HCT116 (cell line): Measurements from ENCODE around the gene HSH2D. TPM values are rescaled to one million over a fixed set of nuclear protein-coding genes. Genes with fewer than 3 reads are reported as not detected.

ENCODE experiments used
- ATAC-seq: fragments of 200-7000 bp; cut with Tn5 transposase; 2 replicates; pipeline ENCODE4 v1.9.1; 2020; ENCODE audit warnings: mild to moderate bottlenecking, moderate library complexity
- BruUV-seq: library from RNA; stranded (reverse); fragments of 400-500 nt; replicated peaks from 2 replicates; lab custom pipeline; 2021; lab: Mats Ljungman, UMichigan
- CTCF ChIA-PET: fragments of 300-600 bp; sonication (Branson Sonifier 250); formaldehyde crosslinking; loops from one replicate; lab custom pipeline; 2021; ENCODE audit warnings: antibody characterized with exemption; lab: Charles Lee
- POLR2A ChIA-PET: fragments of 300-600, 350-600 bp; sonication (Branson Sonifier 250); formaldehyde crosslinking; loops from one replicate; lab custom pipeline; 2021; ENCODE audit warnings: antibody characterized with exemption; lab: Charles Lee
- RAD21 ChIA-PET, 2 experiments: fragments of 300-600 bp; sonication (Branson Sonifier 250); formaldehyde crosslinking; loops; one replicate each; lab custom pipeline; 2023; ENCODE audit warnings: low total read pairs in 2 of 2; ENCODE audit not compliant: uncharacterized antibody in 2 of 2, unreplicated experiment in 2 of 2, low non-redundant PET in 1 of 2; lab: Charles Lee
- DNase-seq: peaks from one replicate; pipeline ENCODE4 v3.0.0-alpha.2; 2010; ENCODE audit warnings: low read depth, low spot score
- H2AFZ ChIP-seq: fragments of 200-600 bp; shearing (Covaris generic), sonication (generic); 2 replicates; pipeline ENCODE4 v1.6.1; 2017; ENCODE audit warnings: low read depth, mixed run types, mixed read lengths, antibody characterized with exemption, low read length; ENCODE audit not compliant: poor library complexity, severe bottlenecking
- H3K27ac ChIP-seq: 2 replicates; pipeline ENCODE4 v1.5.1; 2012; ENCODE audit warnings: low read depth, low read length
- H3K27me3 ChIP-seq: fragments of 200-600 bp; sonication (generic); 2 replicates; pipeline ENCODE4 v1.6.1; 2016; ENCODE audit warnings: mixed run types, low read length, mixed read lengths; ENCODE audit not compliant: insufficient read depth
- H3K36me3 ChIP-seq, 2 experiments: fragments of 200-500 bp in 1 of 2; fragments of 200-600 bp in 1 of 2; sonication (Bioruptor generic) in 1 of 2; sonication (generic) in 1 of 2; 2 replicates each; pipeline versions ENCODE4 v1.5.1 to v1.6.1; 2014 to 2016; ENCODE audit warnings: low read length in 2 of 2, inconsistent platforms in 1 of 2, mixed read lengths in 1 of 2, mixed run types in 1 of 2; ENCODE audit not compliant: insufficient read depth in 2 of 2, control insufficient read depth in 1 of 2
- H3K4me1 ChIP-seq, 2 experiments: fragments of 200-600 bp in 1 of 2; sonication (generic) in 1 of 2; 2 replicates each; pipeline versions ENCODE4 v1.5.1 to v1.6.1; 2012 to 2017; ENCODE audit warnings: low read length in 2 of 2, inconsistent platforms in 1 of 2, mild to moderate bottlenecking in 1 of 2, mixed read lengths in 1 of 2, mixed run types in 1 of 2, moderate library complexity in 1 of 2; ENCODE audit not compliant: insufficient read depth in 2 of 2, control insufficient read depth in 1 of 2
- H3K4me2 ChIP-seq: fragments of 200-600 bp; sonication (generic); 2 replicates; pipeline ENCODE4 v1.6.1; 2017; ENCODE audit warnings: mixed run types, low read length, mixed read lengths
- H3K4me3 ChIP-seq, 2 experiments: fragments of 200-600 bp in 1 of 2; sonication (generic) in 1 of 2; replicated peaks in 1 of 2; 2 replicates each; pipeline ENCODE4 v1.5.1; 2011 to 2016; ENCODE audit warnings: low read length in 2 of 2, control low read depth in 1 of 2, low read depth in 1 of 2, mild to moderate bottlenecking in 1 of 2, mixed read lengths in 1 of 2, mixed run types in 1 of 2
- H3K79me2 ChIP-seq: fragments of 200-600 bp; sonication (generic); 2 replicates; pipeline ENCODE4 v1.6.1; 2017; ENCODE audit warnings: mild to moderate bottlenecking, mixed run types, low read length, moderate library complexity, mixed read lengths; ENCODE audit not compliant: insufficient read depth
- H3K9ac ChIP-seq: fragments of 200-600 bp; sonication (generic); 2 replicates; pipeline ENCODE4 v1.6.1; 2016; ENCODE audit warnings: low read length, mixed read lengths
- H3K9me2 ChIP-seq: fragments of 200-600 bp; sonication (generic), shearing (Covaris generic); 2 replicates; pipeline ENCODE4 v1.6.1; 2017; ENCODE audit warnings: mixed run types, mild to moderate bottlenecking, moderate library complexity; ENCODE audit not compliant: insufficient read depth
- H3K9me3 ChIP-seq, 2 experiments: fragments of 200-500 bp in 1 of 2; fragments of 200-600 bp in 1 of 2; sonication (Bioruptor generic) in 1 of 2; sonication (generic) in 1 of 2; 2 replicates each; pipeline ENCODE4 v1.6.1; 2014 to 2017; ENCODE audit warnings: low read length in 2 of 2, mixed read lengths in 2 of 2, inconsistent platforms in 1 of 2, low read depth in 1 of 2, mild to moderate bottlenecking in 1 of 2, mixed run types in 1 of 2, moderate library complexity in 1 of 2; ENCODE audit not compliant: control insufficient read depth in 1 of 2, insufficient read depth in 1 of 2
- H4K20me1 ChIP-seq: fragments of 200-600 bp; sonication (generic), shearing (Covaris generic); 2 replicates; pipeline ENCODE4 v1.6.1; 2017; ENCODE audit warnings: mixed run types, mild to moderate bottlenecking, moderate library complexity; ENCODE audit not compliant: insufficient read depth
- CTCF ChIP-seq, 3 experiments: fragments of 200-600 bp in 1 of 3; sonication (generic) in 1 of 3; IDR thresholded peaks in 2 of 3; conservative IDR thresholded peaks in 1 of 3; 2 replicates each; pipeline ENCODE4 v1.5.1; 2012 to 2017; ENCODE audit warnings: low read depth in 2 of 3, low read length in 2 of 3, antibody characterized with exemption in 1 of 3, borderline replicate concordance in 1 of 3, control low read depth in 1 of 3, mild to moderate bottlenecking in 1 of 3, mixed read lengths in 1 of 3, mixed run types in 1 of 3, moderate library complexity in 1 of 3; ENCODE audit not compliant: insufficient read depth in 1 of 3
- EZH2phosphoT487 ChIP-seq: fragments of 200-600 bp; IDR thresholded peaks from 2 replicates; pipeline ENCODE4 v1.6.1; 2018; ENCODE audit warnings: antibody characterized with exemption, borderline replicate concordance
- REST ChIP-seq: IDR thresholded peaks from 2 replicates; pipeline ENCODE4 v1.6.1; 2012; ENCODE audit warnings: low read depth
- SP1 ChIP-seq: IDR thresholded peaks from 2 replicates; pipeline ENCODE4 v1.6.1; 2012; ENCODE audit warnings: low read depth
- YY1 ChIP-seq: IDR thresholded peaks from 2 replicates; pipeline ENCODE4 v1.6.1; 2011; ENCODE audit warnings: low read length, low read depth, moderate library complexity, mild to moderate bottlenecking; ENCODE audit not compliant: insufficient replicate concordance; ENCODE audit errors: extremely low read depth
- ZBTB33 ChIP-seq: IDR thresholded peaks from 2 replicates; pipeline ENCODE4 v1.6.1; 2011; ENCODE audit warnings: mild to moderate bottlenecking, low read length, moderate library complexity; ENCODE audit not compliant: insufficient replicate concordance; ENCODE audit errors: extremely low read depth
- ZNF274 ChIP-seq: fragments of 200-500 bp; sonication (Bioruptor generic); IDR thresholded peaks from 2 replicates; pipeline ENCODE4 v1.6.1; 2014; ENCODE audit warnings: mild to moderate bottlenecking, low read depth, low read length, inconsistent platforms
- intact Hi-C: fragments of 100-400 bp; cut with micrococcal nuclease; formaldehyde crosslinking; loops from 2 replicates; pipeline ENCODE4 v1.10.0; 2022
- total RNA-seq: library from RNA; stranded (reverse); gene quantifications from one replicate; pipeline ENCODE4 v1.2.1, GENCODE V29; 2021; ENCODE audit not compliant: unreplicated experiment

HSH2D gene
- total RNA-seq, 1 experiment from 2014 or later = 21.4 TPM

GRCh38 chr19:16197188-16197621 is 53.7 kb downstream of the HSH2D start:
- ChIA-PET POLR2A (interaction anchor here (0.8 to 2.1 kb wide), 5 partner anchors 12 to 134 kb away, joined by 3 to 18 read pairs (median 3); partner anchors contain the start of gene FAM32A), RAD21 (no interaction called here), CTCF (interaction anchor here (1.2 to 1.4 kb wide), 4 partner anchors 12 to 186 kb away, joined by 4 to 14 read pairs (median 7); partner anchors contain the start of gene FAM32A)
- H3K9ac ChIP-seq = peak overlapping the region; percentile 70
- intact Hi-C loops = no loop called here
- no peaks in the 10 kb centered on the region for H3K9me3 ChIP-seq
- peak overlapping the region; percentile 84 for H3K4me2 ChIP-seq
- no peak for DNase-seq
- H3K4me3 ChIP-seq = peak overlapping the region; percentile 96 to 98
- peaks cover 15 to 43% of the 10 kb centered on the region in 2 experiments for H3K4me1 ChIP-seq
- TSS peak; percentile 93 for BruUV-seq
- no peaks in the 10 kb centered on the region for H3K36me3 ChIP-seq
- H3K9me2 ChIP-seq = no peaks in the 10 kb centered on the region
- peak overlapping the region; percentile 38 for H2AFZ ChIP-seq
- peak; percentile 16; the same call in 1 of the 2 replicates for ATAC-seq
- peaks cover 37% of the 10 kb centered on the region for H3K79me2 ChIP-seq
- H3K27me3 ChIP-seq = no peaks in the 10 kb centered on the region
- H3K27ac ChIP-seq = peak overlapping the region; percentile 76
- no peaks in the 10 kb centered on the region for H4K20me1 ChIP-seq
- no peak for TF ChIP-seq ZNF274
- peak; percentile 18; the same call in 1 of the 2 replicates for TF ChIP-seq SP1
- TF ChIP-seq EZH2phosphoT487 = no peak

GRCh38 chr19:16197622-16198369 is 54.3 kb downstream of the HSH2D start, which contains the start of gene AP1M1:
Gene AP1M1 (plus strand): TSS chr19:16197911. CDS start chr19:16198027, 116 bp downstream.
- no TSS peak for BruUV-seq
- H3K79me2 ChIP-seq = peaks cover 39% of the 10 kb centered on the region
- ChIA-PET CTCF (interaction anchor here (1.2 to 1.4 kb wide), 4 partner anchors 12 to 185 kb away, joined by 4 to 14 read pairs (median 7); partner anchors contain the start of gene FAM32A), RAD21 (no interaction called here), POLR2A (interaction anchor here (0.8 to 2.1 kb wide), 5 partner anchors 12 to 134 kb away, joined by 3 to 18 read pairs (median 3); partner anchors contain the start of gene FAM32A)
- H3K9me3 ChIP-seq = no peaks in the 10 kb centered on the region
- H3K27me3 ChIP-seq = no peaks in the 10 kb centered on the region
- H3K36me3 ChIP-seq = no peaks in the 10 kb centered on the region
- H3K4me3 ChIP-seq = peak within 1 kb of the TSS; percentile 96 to 98
- intact Hi-C loops = no loop called here
- no peaks in the 10 kb centered on the region for H4K20me1 ChIP-seq
- ATAC-seq = peak; percentile 92
- H3K9me2 ChIP-seq = no peaks in the 10 kb centered on the region
- peaks cover 15 to 43% of the 10 kb centered on the region in 2 experiments for H3K4me1 ChIP-seq
- H3K9ac ChIP-seq = peak within 1 kb of the TSS; percentile 70
- peak within 1 kb of the TSS; percentile 76 for H3K27ac ChIP-seq
- peak; percentile 96 for DNase-seq
- peak within 1 kb of the TSS; percentile 84 for H3K4me2 ChIP-seq
- peak within 1 kb of the TSS; percentile 38 for H2AFZ ChIP-seq
- TF ChIP-seq ZBTB33 (no peak), ZNF274 (no peak), REST (no peak), CTCF (IDR thresholded peaks at IDR 0.05 in 2 of 3, conservative IDR thresholded peaks at IDR 0.05 in 1 of 3; ENCODE audit: borderline replicate concordance in 1 of 3, insufficient read depth in 1 of 3, low read depth in 2 of 3, low read length in 2 of 3) (no peak), YY1 (no peak)
